Measurements from ENCODE around the gene REG4. TPM values are rescaled to one million over a fixed set of nuclear protein-coding genes. Genes with fewer than 3 reads are reported as not detected.

The REG4 gene
- total and polyA plus RNA-seq, 2 donors (not counting 3 experiments of a cell fraction or from before 2014, with no cell fraction given) = not detected

- Histone ChIP-seq H3K27me3 (ENCODE audit: control insufficient read depth in 2 of 2, insufficient read depth in 2 of 2, low read length in 2 of 2) (peaks cover 23 to 25% of the 10 kb centered on the region in 2 experiments), H2AFZ (ENCODE audit: low read depth, low read length) (no peak overlapping the region), H3K27ac (ENCODE audit: insufficient read depth, low read depth, low read length) (no peak overlapping the region), H3K9ac (replicated peaks; ENCODE audit: extremely low read depth, insufficient read depth, low read length) (no peak overlapping the region), H3K9me3 (replicated peaks; ENCODE audit: control insufficient read depth, insufficient read depth, low read length) (no peaks in the 10 kb centered on the region), H3K79me2 (ENCODE audit: control insufficient read depth, insufficient read depth, low read length) (no peaks in the 10 kb centered on the region), H3K4me3 (replicated peaks in 1 of 3; ENCODE audit: insufficient read depth in 1 of 3, low read depth in 1 of 3, low read length in 3 of 3) (no peak overlapping the region), H3K36me3 (ENCODE audit: control insufficient read depth in 2 of 2, extremely low read depth in 1 of 2, insufficient read depth in 2 of 2, low read length in 2 of 2) (no peaks in the 10 kb centered on the region), H3K4me2 (ENCODE audit: insufficient read depth, low read length) (no peak overlapping the region), H4K20me1 (replicated peaks; ENCODE audit: control insufficient read depth, extremely low read depth, insufficient read depth, low read length) (no peaks in the 10 kb centered on the region), H3K4me1 (ENCODE audit: control insufficient read depth, extremely low read depth, insufficient read depth, low read length) (no peaks in the 10 kb centered on the region), H3K9me1 (replicated peaks; ENCODE audit: control insufficient read depth, extremely low read depth, insufficient read depth, low read length) (no peaks in the 10 kb centered on the region)
- dilution Hi-C loops (cut with MboI; ENCODE audit: extremely low pct_ligation_motif_present, low sequenced_read_pairs) (no loop called here), intact Hi-C loops (cut with micrococcal nuclease) (no loop called here)
- FAIRE-seq (no peak), DNase-seq (ENCODE audit: low read depth, low spot score) (no peak)
- no peak for TF ChIP-seq CTCF (IDR thresholded peaks at IDR 0.05; ENCODE audit: extremely low read depth in 1 of 2, insufficient read depth in 1 of 2, low read depth in 1 of 2, low read length in 2 of 2)
- TF ChIP-seq GATA2 (IDR thresholded peaks at IDR 0.05; ENCODE audit: insufficient read depth, insufficient read length, low read depth, low read length) = no peak
- no peak for TF ChIP-seq EZH2 (IDR thresholded peaks at IDR 0.05; ENCODE audit: borderline replicate concordance, low read depth, low read length, severe bottlenecking)
- no peak for TF ChIP-seq FOS (IDR thresholded peaks at IDR 0.05; ENCODE audit: borderline replicate concordance, insufficient read depth, low read length)
- no peak for TF ChIP-seq POLR2A (IDR thresholded peaks at IDR 0.05; ENCODE audit: low read depth, low read length)
- TF ChIP-seq MYC (IDR thresholded peaks at IDR 0.05; ENCODE audit: low read depth, low read length) = no peak
- TF ChIP-seq JUN (IDR thresholded peaks at IDR 0.05; ENCODE audit: borderline replicate concordance, insufficient read depth, insufficient read length, low read depth) = no peak
- TF ChIP-seq MAX (IDR thresholded peaks at IDR 0.05; ENCODE audit: insufficient read depth, insufficient read length) = no peak
- no peak for TF ChIP-seq POLR2AphosphoS5 (IDR thresholded peaks at IDR 0.05; ENCODE audit: insufficient read depth, low read depth, low read length)
- CTCF ChIA-PET = interaction anchor here (1.1 kb wide), 1 partner anchor 35 kb away, joined by 4 read pairs; no protein-coding TSS in a partner anchor
- POLR2A ChIA-PET = no interaction called here
- BruUV-seq (replicated peaks) = no TSS peak
These were observed 37.5 kb downstream of the REG4 start for GRCh38 chr1:119773711-119774241.
